SK-N-SH (cell line): Measurements from ENCODE around the gene CRACR2B. TPM values are rescaled to one million over a fixed set of nuclear protein-coding genes. Genes with fewer than 3 reads are reported as not detected.

Source experiments
- CTCF ChIA-PET: fragments of 300-600, 350-600 bp; formaldehyde crosslinking; extraction: SDS; loops from one replicate; lab custom pipeline; 2021; lab: Yijun Ruan, JAX
- POLR2A ChIA-PET: fragments of 350-600 bp; sonication (Branson Sonifier 250); formaldehyde crosslinking; extraction: SDS; loops from one replicate; lab custom pipeline; 2020; ENCODE audit warnings: antibody characterized with exemption, inconsistent platforms; lab: Yijun Ruan, JAX
- DNase-seq: peaks from one replicate; pipeline ENCODE4 v3.0.0; 2012
- H2AFZ ChIP-seq: fragments of 200-600 bp; sonication (generic); 2 replicates; pipeline ENCODE4 v1.8.1; 2016; ENCODE audit warnings: antibody characterized with exemption, mild to moderate bottlenecking, low read depth
- H3F3A ChIP-seq: fragments of 200-600 bp; sonication (generic); replicated peaks from 2 replicates; pipeline ENCODE3; 2016; ENCODE audit warnings: antibody characterized with exemption, mild to moderate bottlenecking; ENCODE audit not compliant: insufficient read depth
- H3K27ac ChIP-seq, 2 experiments: fragments of 200-500 bp in 1 of 2; fragments of 200-600 bp in 1 of 2; sonication (Bioruptor generic) in 1 of 2; sonication (generic), shearing (Covaris generic) in 1 of 2; 2 replicates each; pipeline versions ENCODE4 v1.5.1 to v1.6.1; 2014 to 2016; ENCODE audit warnings: low read depth in 2 of 2, inconsistent platforms in 1 of 2, low read length in 1 of 2, mild to moderate bottlenecking in 1 of 2, mixed read lengths in 1 of 2
- H3K27me3 ChIP-seq: fragments of 200-600 bp; sonication (generic), shearing (Covaris generic); 2 replicates; pipeline ENCODE4 v1.6.1; 2016; ENCODE audit warnings: mixed run types; ENCODE audit not compliant: insufficient read depth
- H3K36me3 ChIP-seq, 2 experiments: fragments of 200-500 bp in 1 of 2; fragments of 200-600 bp in 1 of 2; sonication (Bioruptor generic) in 1 of 2; sonication (generic) in 1 of 2; replicated peaks in 1 of 2; 2 replicates each; pipeline versions ENCODE3 to v1.5.1; 2014 to 2016; ENCODE audit warnings: low read length in 1 of 2, mild to moderate bottlenecking in 1 of 2; ENCODE audit not compliant: insufficient read depth in 2 of 2, control insufficient read depth in 1 of 2
- H3K4me1 ChIP-seq, 2 experiments: fragments of 200-500 bp in 1 of 2; fragments of 200-600 bp in 1 of 2; sonication (Bioruptor generic) in 1 of 2; sonication (generic), shearing (Covaris generic) in 1 of 2; 2 replicates each; pipeline versions ENCODE4 v1.5.1 to v1.6.1; 2014 to 2016; ENCODE audit warnings: low read depth in 1 of 2, low read length in 1 of 2, mixed run types in 1 of 2; ENCODE audit not compliant: insufficient read depth in 2 of 2, control insufficient read depth in 1 of 2
- H3K4me2 ChIP-seq: fragments of 200-600 bp; sonication (generic), shearing (Covaris generic); 2 replicates; pipeline ENCODE4 v1.6.1; 2017; ENCODE audit warnings: mixed run types
- H3K4me3 ChIP-seq, 2 experiments: fragments of 200-500 bp in 1 of 2; fragments of 200-600 bp in 1 of 2; sonication (Bioruptor generic) in 1 of 2; sonication (generic), shearing (Covaris generic) in 1 of 2; 2 replicates each; pipeline versions ENCODE4 v1.5.1 to v1.8.1; 2014 to 2016; ENCODE audit warnings: low read depth in 2 of 2, inconsistent platforms in 1 of 2, low read length in 1 of 2, mild to moderate bottlenecking in 1 of 2, mixed read lengths in 1 of 2, moderate library complexity in 1 of 2
- H3K79me2 ChIP-seq: fragments of 200-600 bp; sonication (generic); 2 replicates; pipeline ENCODE4 v1.8.1; 2017; ENCODE audit warnings: mild to moderate bottlenecking; ENCODE audit not compliant: insufficient read depth
- H3K9ac ChIP-seq: fragments of 200-600 bp; sonication (generic); 2 replicates; pipeline ENCODE4 v1.6.1; 2017; ENCODE audit warnings: mixed run types
- H3K9me2 ChIP-seq: fragments of 200-600 bp; sonication (generic); 2 replicates; pipeline ENCODE4 v1.6.1; 2017; ENCODE audit warnings: mixed run types
- H3K9me3 ChIP-seq: fragments of 200-600 bp; sonication (generic); 2 replicates; pipeline ENCODE4 v1.6.1; 2017; ENCODE audit warnings: mixed run types, mild to moderate bottlenecking, moderate library complexity
- H4K20me1 ChIP-seq: fragments of 200-600 bp; sonication (generic); 2 replicates; pipeline ENCODE4 v1.6.1; 2017; ENCODE audit warnings: mild to moderate bottlenecking, mixed run types; ENCODE audit not compliant: insufficient read depth
- ELF1 ChIP-seq: IDR thresholded peaks from 2 replicates; pipeline ENCODE4 v1.4.0; 2012
- FOSL2 ChIP-seq: IDR thresholded peaks from 2 replicates; pipeline ENCODE4 v1.4.0; 2012; ENCODE audit warnings: low read depth, mild to moderate bottlenecking, moderate library complexity, borderline replicate concordance
- FOXJ3 ChIP-seq: sonication (generic); formaldehyde crosslinking; IDR thresholded peaks from 2 replicates; pipeline ENCODE4 v1.5.1; 2020; ENCODE audit warnings: mild to moderate bottlenecking, missing genetic modification reagents
- FOXM1 ChIP-seq: IDR thresholded peaks from 2 replicates; pipeline ENCODE4 v1.4.0; 2012; ENCODE audit warnings: low read depth, mild to moderate bottlenecking
- JUND ChIP-seq: IDR thresholded peaks from 2 replicates; pipeline ENCODE4 v1.4.0; 2012
- MEF2A ChIP-seq: IDR thresholded peaks from 2 replicates; pipeline ENCODE4 v1.4.0; 2012; ENCODE audit warnings: low read depth, borderline replicate concordance
- POLR2AphosphoS5 ChIP-seq: IDR thresholded peaks from 2 replicates; pipeline ENCODE4 v1.6.1; 2012; ENCODE audit warnings: low read depth, low read length
- RFX5 ChIP-seq: IDR thresholded peaks from 2 replicates; pipeline ENCODE4 v1.6.1; 2012; ENCODE audit warnings: mild to moderate bottlenecking, improper control_type of control experiment, low read length
- SIN3A ChIP-seq: IDR thresholded peaks from 2 replicates; pipeline ENCODE4 v1.6.1; 2012; ENCODE audit warnings: low read depth, mild to moderate bottlenecking, low read length, moderate library complexity, borderline replicate concordance
- SMC3 ChIP-seq: IDR thresholded peaks from 2 replicates; pipeline ENCODE4 v1.6.1; 2012; ENCODE audit warnings: low read depth, low read length, improper control_type of control experiment
- TAF1 ChIP-seq: IDR thresholded peaks from 2 replicates; pipeline ENCODE4 v1.6.1; 2012; ENCODE audit warnings: low read depth, mild to moderate bottlenecking, low read length, moderate library complexity, borderline replicate concordance
- TCF12 ChIP-seq: IDR thresholded peaks from 2 replicates; pipeline ENCODE4 v1.4.0; 2012
- WGBS: methylation state at CpG from one replicate; pipeline ENCODE4 v1.1.6; 2017; ENCODE audit warnings: low lambda C conversion rate; 5-methylcytosine and 5-hydroxymethylcytosine counted together
- polyA plus RNA-seq, 3 experiments: library from polyadenylated mRNA; depleted of rRNA; stranded (reverse); fragments of >200 nt; gene quantifications; 2 replicates each; pipeline ENCODE4 v1.2.3, GENCODE V29; 2012
- TF ChIP-seq, protein P1 (sequence below): IDR thresholded peaks from 2 replicates; pipeline ENCODE4; 2012
- TF ChIP-seq, protein P2 (sequence below): fragments of 150-350 bp; IDR thresholded peaks from 2 replicates; pipeline ENCODE4 v1.6.1; 2017; ENCODE audit warnings: antibody characterized with exemption, low read length, low read depth, borderline replicate concordance
- TF ChIP-seq, protein P3 (sequence below): IDR thresholded peaks from 2 replicates; pipeline ENCODE4 v1.4.0; 2012; ENCODE audit warnings: low read depth
- TF ChIP-seq, protein P4 (sequence below): IDR thresholded peaks from 2 replicates; pipeline ENCODE4 v1.6.1; 2012; ENCODE audit warnings: mild to moderate bottlenecking, low read depth, low read length, moderate library complexity
- TF ChIP-seq, protein P5 (sequence below): fragments of 200-600 bp; sonication (generic); IDR thresholded peaks from 2 replicates; pipeline ENCODE4 v1.6.1; 2017; ENCODE audit warnings: antibody characterized with exemption, mild to moderate bottlenecking, moderate library complexity
- TF ChIP-seq, protein P6 (sequence below): IDR thresholded peaks from 2 replicates; pipeline ENCODE4 v1.4.0; 2012; ENCODE audit warnings: low read depth, borderline replicate concordance

CRACR2B gene
- polyA plus RNA-seq, 1 of the 3 experiments (the other 2 are of a cell fraction) = 1.1 TPM

DNA sequence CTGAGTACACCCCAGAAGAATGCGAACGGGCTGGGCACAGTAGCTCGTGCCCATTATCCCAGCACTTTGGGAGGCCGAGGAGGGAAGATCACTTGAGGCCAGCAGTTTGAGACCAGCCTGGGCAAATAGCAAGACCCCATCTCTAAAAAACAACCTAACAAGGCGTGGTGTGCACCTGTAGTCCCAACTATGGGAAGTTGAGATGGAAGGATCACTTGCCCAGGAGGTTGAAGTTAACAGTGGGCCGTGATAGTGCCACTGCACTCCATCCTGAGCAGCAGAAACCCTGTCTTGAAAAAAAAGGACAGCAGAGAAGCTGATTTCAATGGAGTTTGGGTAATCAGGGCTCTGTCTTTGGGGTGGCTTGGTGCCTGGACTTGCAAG lies 14.7 kb upstream of the CRACR2B start:
- ChIA-PET CTCF (interaction anchor here (1.1 kb wide), 1 partner anchor 86 kb away, joined by 3 read pairs; no protein-coding TSS in a partner anchor), POLR2A (no interaction called here)
- Histone ChIP-seq H2AFZ (no peak overlapping the region), H3K79me2 (peaks cover 44% of the 10 kb centered on the region), H3K4me2 (no peak overlapping the region), H3K9me3 (no peaks in the 10 kb centered on the region), H3F3A (peaks cover 37% of the 10 kb centered on the region), H3K27ac (no peak overlapping the region), H3K9ac (no peak overlapping the region), H4K20me1 (peaks cover 30% of the 10 kb centered on the region), H3K9me2 (no peaks in the 10 kb centered on the region), H3K4me1 (peaks cover 6 to 19% of the 10 kb centered on the region in 2 experiments; a peak in 2 of 4 replicates), H3K27me3 (no peaks in the 10 kb centered on the region), H3K36me3 (peaks cover 27 to 28% of the 10 kb centered on the region in 2 experiments), H3K4me3 (no peak overlapping the region)
- TF ChIP-seq SMC3 = no peak
- TF ChIP-seq, protein P1, sequence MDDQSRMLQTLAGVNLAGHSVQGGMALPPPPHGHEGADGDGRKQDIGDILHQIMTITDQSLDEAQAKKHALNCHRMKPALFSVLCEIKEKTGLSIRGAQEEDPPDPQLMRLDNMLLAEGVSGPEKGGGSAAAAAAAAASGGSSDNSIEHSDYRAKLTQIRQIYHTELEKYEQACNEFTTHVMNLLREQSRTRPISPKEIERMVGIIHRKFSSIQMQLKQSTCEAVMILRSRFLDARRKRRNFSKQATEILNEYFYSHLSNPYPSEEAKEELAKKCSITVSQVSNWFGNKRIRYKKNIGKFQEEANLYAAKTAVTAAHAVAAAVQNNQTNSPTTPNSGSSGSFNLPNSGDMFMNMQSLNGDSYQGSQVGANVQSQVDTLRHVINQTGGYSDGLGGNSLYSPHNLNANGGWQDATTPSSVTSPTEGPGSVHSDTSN = no peak
- TF ChIP-seq, protein P2, sequence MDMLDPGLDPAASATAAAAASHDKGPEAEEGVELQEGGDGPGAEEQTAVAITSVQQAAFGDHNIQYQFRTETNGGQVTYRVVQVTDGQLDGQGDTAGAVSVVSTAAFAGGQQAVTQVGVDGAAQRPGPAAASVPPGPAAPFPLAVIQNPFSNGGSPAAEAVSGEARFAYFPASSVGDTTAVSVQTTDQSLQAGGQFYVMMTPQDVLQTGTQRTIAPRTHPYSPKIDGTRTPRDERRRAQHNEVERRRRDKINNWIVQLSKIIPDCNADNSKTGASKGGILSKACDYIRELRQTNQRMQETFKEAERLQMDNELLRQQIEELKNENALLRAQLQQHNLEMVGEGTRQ = no peak
- TF ChIP-seq FOXM1 = no peak
- TF ChIP-seq FOXJ3 (CRISPR knock-in tag) = no peak
- no peak for TF ChIP-seq FOSL2
- TF ChIP-seq, protein P3, sequence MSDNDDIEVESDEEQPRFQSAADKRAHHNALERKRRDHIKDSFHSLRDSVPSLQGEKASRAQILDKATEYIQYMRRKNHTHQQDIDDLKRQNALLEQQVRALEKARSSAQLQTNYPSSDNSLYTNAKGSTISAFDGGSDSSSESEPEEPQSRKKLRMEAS = no peak
- TF ChIP-seq RFX5 = no peak
- no peak for TF ChIP-seq MEF2A
- TF ChIP-seq, protein P4, sequence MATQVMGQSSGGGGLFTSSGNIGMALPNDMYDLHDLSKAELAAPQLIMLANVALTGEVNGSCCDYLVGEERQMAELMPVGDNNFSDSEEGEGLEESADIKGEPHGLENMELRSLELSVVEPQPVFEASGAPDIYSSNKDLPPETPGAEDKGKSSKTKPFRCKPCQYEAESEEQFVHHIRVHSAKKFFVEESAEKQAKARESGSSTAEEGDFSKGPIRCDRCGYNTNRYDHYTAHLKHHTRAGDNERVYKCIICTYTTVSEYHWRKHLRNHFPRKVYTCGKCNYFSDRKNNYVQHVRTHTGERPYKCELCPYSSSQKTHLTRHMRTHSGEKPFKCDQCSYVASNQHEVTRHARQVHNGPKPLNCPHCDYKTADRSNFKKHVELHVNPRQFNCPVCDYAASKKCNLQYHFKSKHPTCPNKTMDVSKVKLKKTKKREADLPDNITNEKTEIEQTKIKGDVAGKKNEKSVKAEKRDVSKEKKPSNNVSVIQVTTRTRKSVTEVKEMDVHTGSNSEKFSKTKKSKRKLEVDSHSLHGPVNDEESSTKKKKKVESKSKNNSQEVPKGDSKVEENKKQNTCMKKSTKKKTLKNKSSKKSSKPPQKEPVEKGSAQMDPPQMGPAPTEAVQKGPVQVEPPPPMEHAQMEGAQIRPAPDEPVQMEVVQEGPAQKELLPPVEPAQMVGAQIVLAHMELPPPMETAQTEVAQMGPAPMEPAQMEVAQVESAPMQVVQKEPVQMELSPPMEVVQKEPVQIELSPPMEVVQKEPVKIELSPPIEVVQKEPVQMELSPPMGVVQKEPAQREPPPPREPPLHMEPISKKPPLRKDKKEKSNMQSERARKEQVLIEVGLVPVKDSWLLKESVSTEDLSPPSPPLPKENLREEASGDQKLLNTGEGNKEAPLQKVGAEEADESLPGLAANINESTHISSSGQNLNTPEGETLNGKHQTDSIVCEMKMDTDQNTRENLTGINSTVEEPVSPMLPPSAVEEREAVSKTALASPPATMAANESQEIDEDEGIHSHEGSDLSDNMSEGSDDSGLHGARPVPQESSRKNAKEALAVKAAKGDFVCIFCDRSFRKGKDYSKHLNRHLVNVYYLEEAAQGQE = no peak
- no peak for TF ChIP-seq JUND
- TF ChIP-seq POLR2AphosphoS5 = no peak; the same call in 1 of the 2 replicates
- no peak for TF ChIP-seq TAF1
- no peak for TF ChIP-seq SIN3A
- TF ChIP-seq, protein P5, sequence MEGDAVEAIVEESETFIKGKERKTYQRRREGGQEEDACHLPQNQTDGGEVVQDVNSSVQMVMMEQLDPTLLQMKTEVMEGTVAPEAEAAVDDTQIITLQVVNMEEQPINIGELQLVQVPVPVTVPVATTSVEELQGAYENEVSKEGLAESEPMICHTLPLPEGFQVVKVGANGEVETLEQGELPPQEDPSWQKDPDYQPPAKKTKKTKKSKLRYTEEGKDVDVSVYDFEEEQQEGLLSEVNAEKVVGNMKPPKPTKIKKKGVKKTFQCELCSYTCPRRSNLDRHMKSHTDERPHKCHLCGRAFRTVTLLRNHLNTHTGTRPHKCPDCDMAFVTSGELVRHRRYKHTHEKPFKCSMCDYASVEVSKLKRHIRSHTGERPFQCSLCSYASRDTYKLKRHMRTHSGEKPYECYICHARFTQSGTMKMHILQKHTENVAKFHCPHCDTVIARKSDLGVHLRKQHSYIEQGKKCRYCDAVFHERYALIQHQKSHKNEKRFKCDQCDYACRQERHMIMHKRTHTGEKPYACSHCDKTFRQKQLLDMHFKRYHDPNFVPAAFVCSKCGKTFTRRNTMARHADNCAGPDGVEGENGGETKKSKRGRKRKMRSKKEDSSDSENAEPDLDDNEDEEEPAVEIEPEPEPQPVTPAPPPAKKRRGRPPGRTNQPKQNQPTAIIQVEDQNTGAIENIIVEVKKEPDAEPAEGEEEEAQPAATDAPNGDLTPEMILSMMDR = no peak
- no peak for TF ChIP-seq ELF1
- TF ChIP-seq TCF12 = no peak
- TF ChIP-seq, protein P6, sequence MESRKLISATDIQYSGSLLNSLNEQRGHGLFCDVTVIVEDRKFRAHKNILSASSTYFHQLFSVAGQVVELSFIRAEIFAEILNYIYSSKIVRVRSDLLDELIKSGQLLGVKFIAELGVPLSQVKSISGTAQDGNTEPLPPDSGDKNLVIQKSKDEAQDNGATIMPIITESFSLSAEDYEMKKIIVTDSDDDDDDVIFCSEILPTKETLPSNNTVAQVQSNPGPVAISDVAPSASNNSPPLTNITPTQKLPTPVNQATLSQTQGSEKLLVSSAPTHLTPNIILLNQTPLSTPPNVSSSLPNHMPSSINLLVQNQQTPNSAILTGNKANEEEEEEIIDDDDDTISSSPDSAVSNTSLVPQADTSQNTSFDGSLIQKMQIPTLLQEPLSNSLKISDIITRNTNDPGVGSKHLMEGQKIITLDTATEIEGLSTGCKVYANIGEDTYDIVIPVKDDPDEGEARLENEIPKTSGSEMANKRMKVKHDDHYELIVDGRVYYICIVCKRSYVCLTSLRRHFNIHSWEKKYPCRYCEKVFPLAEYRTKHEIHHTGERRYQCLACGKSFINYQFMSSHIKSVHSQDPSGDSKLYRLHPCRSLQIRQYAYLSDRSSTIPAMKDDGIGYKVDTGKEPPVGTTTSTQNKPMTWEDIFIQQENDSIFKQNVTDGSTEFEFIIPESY = no peak
- no peak for DNase-seq
- WGBS = 88% methylated on average over 4 of the region's 6 CpGs
